GM13977 (cell line): ENCODE measurements around the gene COMMD1.
"Not testable (repeated sequence)": the region's sequence is repeated elsewhere in the genome, so short reads cannot be mapped to it uniquely, and the experiment has no call there.

Experiments
- DNase-seq: peaks from one replicate; pipeline ENCODE4 v3.0.0; 2012; ENCODE audit warnings: low spot score
- CTCF ChIP-seq: IDR thresholded peaks from 2 replicates; pipeline ENCODE4 v1.5.1; 2012; ENCODE audit warnings: mild to moderate bottlenecking, control low read depth; ENCODE audit not compliant: insufficient read depth; ENCODE audit errors: extremely low read depth, missing control alignments
- in situ Hi-C: fragments of 300-500 bp; cut with MboI; formaldehyde crosslinking; loops from one replicate; pipeline ENCODE4 v1.12.0; 2022; ENCODE audit warnings: low sequenced_read_pairs, low pct_unique_long_range_greater_than_20kb, mixed read lengths, inconsistent platforms; ENCODE audit not compliant: unreplicated experiment

Gene COMMD1

GRCh38 chr2:61995515-61995914 lies 90.0 kb downstream of the COMMD1 start:
- in situ Hi-C loops = loop anchor here (10.0 kb wide), 1 partner anchor 419 kb away; no protein-coding TSS in a partner anchor

GRCh38 chr2:61998426-61998825 lies 93.0 kb downstream of the COMMD1 start:
- no peak for TF ChIP-seq CTCF
- DNase-seq = no peak
- in situ Hi-C loops = loop anchor here (10.0 kb wide), 1 partner anchor 416 kb away; no protein-coding TSS in a partner anchor

More at GRCh38 chr2:61995515-61995914, 90.0 kb downstream of the COMMD1 start:
- TF ChIP-seq CTCF = no peak
- DNase-seq = peak; percentile 73

- DNase-seq = no peak
- in situ Hi-C loops = no loop called here
- TF ChIP-seq CTCF = no peak
These were observed 95.1 kb downstream of the COMMD1 start for GRCh38 chr2:62000538-62000937.

- in situ Hi-C loops = no loop called here
These were observed 96.0 kb downstream of the COMMD1 start for GRCh38 chr2:62001431-62001830.

GRCh38 chr2:62004428-62004827 lies 99.0 kb downstream of the COMMD1 start:
- DNase-seq, in situ Hi-C loops: not testable (repeated sequence)

More at GRCh38 chr2:62001431-62001830, 96.0 kb downstream of the COMMD1 start:
- TF ChIP-seq CTCF = no peak
- no peak for DNase-seq

- no peak for DNase-seq
- in situ Hi-C loops = no loop called here
- TF ChIP-seq CTCF = no peak
These were observed 102.1 kb downstream of the COMMD1 start for GRCh38 chr2:62007555-62007954.

GRCh38 chr2:62010632-62011256 lies 105.3 kb downstream of the COMMD1 start:
- DNase-seq = no peak
- in situ Hi-C loops = no loop called here
- TF ChIP-seq CTCF = no peak
